K562 (cell line): ENCODE results near the gene AJAP1. TPM values are rescaled to one million over a fixed set of nuclear protein-coding genes. Genes with fewer than 3 reads are reported as not detected.

Experiments used
- JUND ChIP-seq, 2 experiments: IDR thresholded peaks; 2 replicates in 1 of 2; 3 replicates in 1 of 2; pipeline ENCODE4 v1.6.1; 2011; ENCODE audit warnings: borderline replicate concordance in 2 of 2, low read depth in 2 of 2, low read length in 2 of 2, improper control_type of control experiment in 1 of 2, missing biosample characterization in 1 of 2, missing genetic modification characterization in 1 of 2, missing genetic modification reagents in 1 of 2
- polyA plus RNA-seq, 8 experiments: library from polyadenylated mRNA; depleted of rRNA in 4 of 8; stranded (reverse) in 5 of 8; unstranded in 3 of 8; fragments of >200 nt; fragmentation: Nextera tagmentation in 2 of 8; fragmentation: Illumina TruSeq in 1 of 8; extraction: Ambion mirVana in 2 of 8; extraction: Trizol in 1 of 8; gene quantifications; 2 replicates each; pipeline versions ENCODE4 v1.2.1 to v1.2.3, GENCODE V29; 2011 to 2014; ENCODE audit warnings: inconsistent platforms in 1 of 8, missing spikeins in 1 of 8
- total RNA-seq, 7 experiments: library from RNA; depleted of rRNA in 6 of 7; stranded (reverse); fragments of >200 nt in 6 of 7; fragmentation: Illumina TruSeq in 2 of 7; extraction: Trizol in 2 of 7; gene quantifications; 2 replicates each; pipeline versions ENCODE4 v1.2.1 to v1.2.3, GENCODE V29; 2011 to 2021; ENCODE audit warnings: low replicate concordance in 1 of 7
- TF ChIP-seq, protein P1 (sequence below): fragments of 250-450 bp; sonication (Bioruptor Pico); IDR thresholded peaks from 2 replicates; pipeline ENCODE4 v1.4.0; 2020
- TF ChIP-seq, protein P2 (sequence below): sonication (generic); formaldehyde crosslinking; IDR thresholded peaks from 2 replicates; pipeline ENCODE4 v1.8.0; 2022; ENCODE audit warnings: mild to moderate bottlenecking, missing genetic modification reagents

AJAP1 gene
- total and polyA plus RNA-seq, 9 of the 15 experiments (the other 6 are each of a cell fraction or from before 2014, with no cell fraction given), result not detected

DNA sequence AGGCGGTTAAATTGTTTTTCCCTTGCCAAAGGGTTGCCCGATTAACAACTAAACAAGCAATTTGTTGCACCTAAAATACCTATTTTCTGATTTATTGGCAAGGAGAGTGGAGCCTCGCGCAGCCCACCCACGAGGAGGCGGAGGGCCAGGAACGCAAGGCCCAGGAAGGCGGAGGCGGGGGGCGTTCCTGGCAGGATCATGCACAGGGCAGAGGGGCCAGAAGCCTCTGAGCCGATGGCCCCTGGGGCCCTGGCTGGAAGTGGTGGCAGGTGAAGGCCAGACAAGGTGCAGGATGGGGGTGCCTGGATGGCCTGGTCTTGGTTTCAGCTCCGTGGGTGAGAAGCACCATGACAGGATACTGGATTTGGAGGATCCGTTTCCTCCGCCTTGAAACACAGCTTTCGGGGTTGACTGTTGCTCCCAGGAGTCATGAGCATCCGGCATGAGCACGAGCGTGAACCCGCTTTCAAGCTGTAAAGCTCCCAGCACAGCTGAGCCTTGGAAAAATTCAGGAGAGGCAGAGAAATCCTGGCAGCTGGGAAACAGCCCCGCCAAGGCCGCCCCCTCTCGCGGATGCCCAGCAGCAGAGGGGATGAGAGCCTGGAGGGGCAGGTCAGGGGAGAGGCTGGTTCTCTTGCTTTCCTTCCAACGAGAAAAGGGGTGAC, 35.0 kb downstream of the AJAP1 start (continued):
- TF ChIP-seq, protein P1, sequence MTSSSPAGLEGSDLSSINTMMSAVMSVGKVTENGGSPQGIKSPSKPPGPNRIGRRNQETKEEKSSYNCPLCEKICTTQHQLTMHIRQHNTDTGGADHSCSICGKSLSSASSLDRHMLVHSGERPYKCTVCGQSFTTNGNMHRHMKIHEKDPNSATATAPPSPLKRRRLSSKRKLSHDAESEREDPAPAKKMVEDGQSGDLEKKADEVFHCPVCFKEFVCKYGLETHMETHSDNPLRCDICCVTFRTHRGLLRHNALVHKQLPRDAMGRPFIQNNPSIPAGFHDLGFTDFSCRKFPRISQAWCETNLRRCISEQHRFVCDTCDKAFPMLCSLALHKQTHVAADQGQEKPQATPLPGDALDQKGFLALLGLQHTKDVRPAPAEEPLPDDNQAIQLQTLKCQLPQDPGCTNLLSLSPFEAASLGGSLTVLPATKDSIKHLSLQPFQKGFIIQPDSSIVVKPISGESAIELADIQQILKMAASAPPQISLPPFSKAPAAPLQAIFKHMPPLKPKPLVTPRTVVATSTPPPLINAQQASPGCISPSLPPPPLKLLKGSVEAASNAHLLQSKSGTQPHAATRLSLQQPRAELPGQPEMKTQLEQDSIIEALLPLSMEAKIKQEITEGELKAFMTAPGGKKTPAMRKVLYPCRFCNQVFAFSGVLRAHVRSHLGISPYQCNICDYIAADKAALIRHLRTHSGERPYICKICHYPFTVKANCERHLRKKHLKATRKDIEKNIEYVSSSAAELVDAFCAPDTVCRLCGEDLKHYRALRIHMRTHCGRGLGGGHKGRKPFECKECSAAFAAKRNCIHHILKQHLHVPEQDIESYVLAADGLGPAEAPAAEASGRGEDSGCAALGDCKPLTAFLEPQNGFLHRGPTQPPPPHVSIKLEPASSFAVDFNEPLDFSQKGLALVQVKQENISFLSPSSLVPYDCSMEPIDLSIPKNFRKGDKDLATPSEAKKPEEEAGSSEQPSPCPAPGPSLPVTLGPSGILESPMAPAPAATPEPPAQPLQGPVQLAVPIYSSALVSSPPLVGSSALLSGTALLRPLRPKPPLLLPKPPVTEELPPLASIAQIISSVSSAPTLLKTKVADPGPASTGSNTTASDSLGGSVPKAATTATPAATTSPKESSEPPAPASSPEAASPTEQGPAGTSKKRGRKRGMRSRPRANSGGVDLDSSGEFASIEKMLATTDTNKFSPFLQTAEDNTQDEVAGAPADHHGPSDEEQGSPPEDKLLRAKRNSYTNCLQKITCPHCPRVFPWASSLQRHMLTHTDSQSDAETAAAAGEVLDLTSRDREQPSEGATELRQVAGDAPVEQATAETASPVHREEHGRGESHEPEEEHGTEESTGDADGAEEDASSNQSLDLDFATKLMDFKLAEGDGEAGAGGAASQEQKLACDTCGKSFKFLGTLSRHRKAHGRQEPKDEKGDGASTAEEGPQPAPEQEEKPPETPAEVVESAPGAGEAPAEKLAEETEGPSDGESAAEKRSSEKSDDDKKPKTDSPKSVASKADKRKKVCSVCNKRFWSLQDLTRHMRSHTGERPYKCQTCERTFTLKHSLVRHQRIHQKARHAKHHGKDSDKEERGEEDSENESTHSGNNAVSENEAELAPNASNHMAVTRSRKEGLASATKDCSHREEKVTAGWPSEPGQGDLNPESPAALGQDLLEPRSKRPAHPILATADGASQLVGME (CRISPR knock-in tag), result no peak
- TF ChIP-seq, protein P2, sequence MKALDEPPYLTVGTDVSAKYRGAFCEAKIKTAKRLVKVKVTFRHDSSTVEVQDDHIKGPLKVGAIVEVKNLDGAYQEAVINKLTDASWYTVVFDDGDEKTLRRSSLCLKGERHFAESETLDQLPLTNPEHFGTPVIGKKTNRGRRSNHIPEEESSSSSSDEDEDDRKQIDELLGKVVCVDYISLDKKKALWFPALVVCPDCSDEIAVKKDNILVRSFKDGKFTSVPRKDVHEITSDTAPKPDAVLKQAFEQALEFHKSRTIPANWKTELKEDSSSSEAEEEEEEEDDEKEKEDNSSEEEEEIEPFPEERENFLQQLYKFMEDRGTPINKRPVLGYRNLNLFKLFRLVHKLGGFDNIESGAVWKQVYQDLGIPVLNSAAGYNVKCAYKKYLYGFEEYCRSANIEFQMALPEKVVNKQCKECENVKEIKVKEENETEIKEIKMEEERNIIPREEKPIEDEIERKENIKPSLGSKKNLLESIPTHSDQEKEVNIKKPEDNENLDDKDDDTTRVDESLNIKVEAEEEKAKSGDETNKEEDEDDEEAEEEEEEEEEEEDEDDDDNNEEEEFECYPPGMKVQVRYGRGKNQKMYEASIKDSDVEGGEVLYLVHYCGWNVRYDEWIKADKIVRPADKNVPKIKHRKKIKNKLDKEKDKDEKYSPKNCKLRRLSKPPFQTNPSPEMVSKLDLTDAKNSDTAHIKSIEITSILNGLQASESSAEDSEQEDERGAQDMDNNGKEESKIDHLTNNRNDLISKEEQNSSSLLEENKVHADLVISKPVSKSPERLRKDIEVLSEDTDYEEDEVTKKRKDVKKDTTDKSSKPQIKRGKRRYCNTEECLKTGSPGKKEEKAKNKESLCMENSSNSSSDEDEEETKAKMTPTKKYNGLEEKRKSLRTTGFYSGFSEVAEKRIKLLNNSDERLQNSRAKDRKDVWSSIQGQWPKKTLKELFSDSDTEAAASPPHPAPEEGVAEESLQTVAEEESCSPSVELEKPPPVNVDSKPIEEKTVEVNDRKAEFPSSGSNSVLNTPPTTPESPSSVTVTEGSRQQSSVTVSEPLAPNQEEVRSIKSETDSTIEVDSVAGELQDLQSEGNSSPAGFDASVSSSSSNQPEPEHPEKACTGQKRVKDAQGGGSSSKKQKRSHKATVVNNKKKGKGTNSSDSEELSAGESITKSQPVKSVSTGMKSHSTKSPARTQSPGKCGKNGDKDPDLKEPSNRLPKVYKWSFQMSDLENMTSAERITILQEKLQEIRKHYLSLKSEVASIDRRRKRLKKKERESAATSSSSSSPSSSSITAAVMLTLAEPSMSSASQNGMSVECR (CRISPR knock-in tag), result no peak
- no peak for TF ChIP-seq JUND (IDR thresholded peaks at IDR 0.05; ENCODE audit: borderline replicate concordance, low read depth, low read length)
- TF ChIP-seq JUND (tag; IDR thresholded peaks at IDR 0.05; ENCODE audit: borderline replicate concordance, low read depth, low read length), result no peak
